ENCODE measurements around the gene VWC2L. TPM values are rescaled to one million over a fixed set of nuclear protein-coding genes. Genes with fewer than 3 reads are reported as not detected.

VWC2L gene
- total and polyA plus RNA-seq, 2 experiments from 2014 or later: 0.10 TPM; not detected in 1

- Histone ChIP-seq H3K79me2 (no peaks in the 10 kb centered on the region), H3K27ac (no peak overlapping the region), H3K9me2 (replicated peaks; ENCODE audit: insufficient read depth) (no peaks in the 10 kb centered on the region), H3K4me3 (no peak overlapping the region), H3K9me3 (ENCODE audit: low read depth) (no peaks in the 10 kb centered on the region), H3K36me3 (replicated peaks; ENCODE audit: insufficient read depth, low read depth) (no peaks in the 10 kb centered on the region), H4K20me1 (ENCODE audit: insufficient read depth, poor library complexity, severe bottlenecking) (no peaks in the 10 kb centered on the region), H3K4me1 (ENCODE audit: insufficient read depth) (no peaks in the 10 kb centered on the region), H2AFZ (no peak overlapping the region), H3K4me2 (no peak overlapping the region), H3K27me3 (no peaks in the 10 kb centered on the region)
- TF ChIP-seq EZH2 (IDR thresholded peaks at IDR 0.05; ENCODE audit: borderline replicate concordance) (no peak), CTCF (IDR thresholded peaks at IDR 0.05; ENCODE audit: poor library complexity) (no peak), EZH2phosphoT487 (IDR thresholded peaks at IDR 0.05; ENCODE audit: low read depth, severe bottlenecking, unreplicated experiment) (no peak)
- 67% methylated on average over 4 of the region's 4 CpGs for WGBS (ENCODE audit: low lambda C conversion rate, missing lambda C conversion rate)
- no peak for DNase-seq (ENCODE audit: low spot score)
Observed at GRCh38 chr2:214515111-214515510, 104.3 kb downstream of the VWC2L start.

GRCh38 chr2:214519258-214519818 is 108.5 kb downstream of the VWC2L start:
- no peaks in the 10 kb centered on the region for H3K79me2 ChIP-seq
- no peak overlapping the region for H3K4me2 ChIP-seq
- no peak overlapping the region for H3K27ac ChIP-seq
- H3K27me3 ChIP-seq: no peaks in the 10 kb centered on the region
- H4K20me1 ChIP-seq (ENCODE audit: insufficient read depth, poor library complexity, severe bottlenecking): no peaks in the 10 kb centered on the region
- DNase-seq (ENCODE audit: low spot score): no peak
- H2AFZ ChIP-seq: no peak overlapping the region
- no peak overlapping the region for H3K4me3 ChIP-seq
- H3K4me1 ChIP-seq (ENCODE audit: insufficient read depth): no peaks in the 10 kb centered on the region
- no peaks in the 10 kb centered on the region for H3K36me3 ChIP-seq (replicated peaks; ENCODE audit: insufficient read depth, low read depth)
- no peak for TF ChIP-seq EZH2phosphoT487 (IDR thresholded peaks at IDR 0.05; ENCODE audit: low read depth, severe bottlenecking, unreplicated experiment)
- H3K9me2 ChIP-seq (replicated peaks; ENCODE audit: insufficient read depth): no peaks in the 10 kb centered on the region
- 87% methylated on average over 5 of the region's 5 CpGs for WGBS (ENCODE audit: low lambda C conversion rate, missing lambda C conversion rate)
- no peaks in the 10 kb centered on the region for H3K9me3 ChIP-seq (ENCODE audit: low read depth)

- Histone ChIP-seq H3K4me2 (no peak overlapping the region), H3K4me3 (no peak overlapping the region), H3K27ac (no peak overlapping the region), H4K20me1 (ENCODE audit: insufficient read depth, poor library complexity, severe bottlenecking) (no peaks in the 10 kb centered on the region), H3K27me3 (no peaks in the 10 kb centered on the region), H3K36me3 (replicated peaks; ENCODE audit: insufficient read depth, low read depth) (no peaks in the 10 kb centered on the region), H2AFZ (no peak overlapping the region), H3K79me2 (no peaks in the 10 kb centered on the region), H3K9me3 (ENCODE audit: low read depth) (no peaks in the 10 kb centered on the region), H3K4me1 (ENCODE audit: insufficient read depth) (peaks cover 5% of the 10 kb centered on the region), H3K9me2 (replicated peaks; ENCODE audit: insufficient read depth) (no peaks in the 10 kb centered on the region)
- 88% methylated on average over 5 of the region's 5 CpGs for WGBS (ENCODE audit: low lambda C conversion rate, missing lambda C conversion rate)
- no peak for DNase-seq (ENCODE audit: low spot score)
- TF ChIP-seq EZH2 (IDR thresholded peaks at IDR 0.05; ENCODE audit: borderline replicate concordance) (no peak), EZH2phosphoT487 (IDR thresholded peaks at IDR 0.05; ENCODE audit: low read depth, severe bottlenecking, unreplicated experiment) (no peak), CTCF (IDR thresholded peaks at IDR 0.05; ENCODE audit: poor library complexity) (no peak)
Observed at GRCh38 chr2:214529021-214529420, 118.2 kb downstream of the VWC2L start.

GRCh38 chr2:214529514-214529913 is 118.7 kb downstream of the VWC2L start:
- 85% methylated on average over 6 of the region's 6 CpGs for WGBS (ENCODE audit: low lambda C conversion rate, missing lambda C conversion rate)
- Histone ChIP-seq H3K4me3 (no peak overlapping the region), H4K20me1 (ENCODE audit: insufficient read depth, poor library complexity, severe bottlenecking) (no peaks in the 10 kb centered on the region), H3K9me3 (ENCODE audit: low read depth) (no peaks in the 10 kb centered on the region), H3K79me2 (no peaks in the 10 kb centered on the region), H3K27me3 (no peaks in the 10 kb centered on the region), H3K27ac (no peak overlapping the region), H3K36me3 (replicated peaks; ENCODE audit: insufficient read depth, low read depth) (no peaks in the 10 kb centered on the region), H3K9me2 (replicated peaks; ENCODE audit: insufficient read depth) (no peaks in the 10 kb centered on the region), H2AFZ (no peak overlapping the region), H3K4me1 (ENCODE audit: insufficient read depth) (peaks cover 5% of the 10 kb centered on the region), H3K4me2 (no peak overlapping the region)
- DNase-seq (ENCODE audit: low spot score): no peak
- TF ChIP-seq EZH2phosphoT487 (IDR thresholded peaks at IDR 0.05; ENCODE audit: low read depth, severe bottlenecking, unreplicated experiment) (no peak), EZH2 (IDR thresholded peaks at IDR 0.05; ENCODE audit: borderline replicate concordance) (no peak), CTCF (IDR thresholded peaks at IDR 0.05; ENCODE audit: poor library complexity) (no peak)

All from hepatocyte (in vitro differentiated cells).